HFFc6 (cell line): Measurements from ENCODE around the gene NHEJ1. TPM values are rescaled to one million over a fixed set of nuclear protein-coding genes. Genes with fewer than 3 reads are reported as not detected.

Source experiments
- DNase-seq: peaks from one replicate; pipeline ENCODE4 v3.0.0-alpha.2; 2018
- H3K27ac Mint-ChIP-seq: 2 replicates; pipeline ENCODE4 v1.8.0; 2020; ENCODE audit warnings: mild to moderate bottlenecking, mixed read lengths
- H3K27me3 Mint-ChIP-seq: 2 replicates; pipeline ENCODE4 v1.8.0; 2021; ENCODE audit warnings: mild to moderate bottlenecking, moderate library complexity, mixed read lengths; ENCODE audit not compliant: insufficient read depth
- H3K36me3 Mint-ChIP-seq: 2 replicates; pipeline ENCODE4 v1.8.0; 2021; ENCODE audit warnings: low read depth, mixed read lengths
- H3K4me1 Mint-ChIP-seq: 2 replicates; pipeline ENCODE4 v1.8.0; 2020; ENCODE audit warnings: low read depth, mixed read lengths
- H3K4me3 Mint-ChIP-seq: 2 replicates; pipeline ENCODE4 v1.8.0; 2020; ENCODE audit warnings: mild to moderate bottlenecking, moderate library complexity, mixed read lengths
- H3K9me3 Mint-ChIP-seq: 2 replicates; pipeline ENCODE4 v1.8.0; 2020; ENCODE audit warnings: mild to moderate bottlenecking, mixed read lengths
- total RNA-seq, 6 experiments: library from RNA; stranded (reverse); fragmentation: NEBNext Ultra II Directional; extraction: Animal tissue kit (Norgen Biotek cat#: 25700); gene quantifications; 2 replicates in 1 of 6; 3 replicates in 5 of 6; pipeline ENCODE4 v1.2.3, GENCODE V29; 2021
- TF ChIP-seq, protein P1 (sequence below): fragments of 200-600 bp; sonication (generic); IDR thresholded peaks from 2 replicates; pipeline ENCODE4 v1.5.0; 2021; ENCODE audit warnings: antibody characterized with exemption, mild to moderate bottlenecking

Gene NHEJ1
- total RNA-seq, 6 experiments from 2014 or later = 12.0 to 16.6 (median 14.1) TPM

DNA sequence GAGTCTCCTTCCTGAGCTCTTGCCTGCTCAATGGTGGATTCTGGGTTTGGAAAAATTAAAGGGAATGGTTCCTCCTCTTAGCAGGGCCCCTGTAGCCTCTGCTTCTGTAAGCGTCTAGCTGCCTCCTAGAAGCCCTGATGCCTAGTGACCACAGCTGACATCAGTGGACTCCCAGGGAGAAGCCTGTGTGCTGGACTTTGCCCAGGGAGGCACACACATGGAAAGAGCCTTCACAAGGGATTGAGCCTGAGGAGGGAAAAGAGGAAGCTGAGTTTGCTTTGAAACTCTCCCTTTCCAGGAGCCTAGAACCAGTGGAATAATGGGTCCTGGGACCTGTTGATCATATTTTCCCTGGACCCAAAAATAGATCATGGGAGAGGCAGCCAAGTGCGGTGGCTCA, 117.9 kb downstream of the NHEJ1 start:
- H3K27ac Mint-ChIP-seq = no peak overlapping the region
- H3K4me3 Mint-ChIP-seq = no peak overlapping the region
- H3K4me1 Mint-ChIP-seq = peaks cover 14% of the 10 kb centered on the region
- H3K9me3 Mint-ChIP-seq = no peaks in the 10 kb centered on the region
- TF ChIP-seq, protein P1, sequence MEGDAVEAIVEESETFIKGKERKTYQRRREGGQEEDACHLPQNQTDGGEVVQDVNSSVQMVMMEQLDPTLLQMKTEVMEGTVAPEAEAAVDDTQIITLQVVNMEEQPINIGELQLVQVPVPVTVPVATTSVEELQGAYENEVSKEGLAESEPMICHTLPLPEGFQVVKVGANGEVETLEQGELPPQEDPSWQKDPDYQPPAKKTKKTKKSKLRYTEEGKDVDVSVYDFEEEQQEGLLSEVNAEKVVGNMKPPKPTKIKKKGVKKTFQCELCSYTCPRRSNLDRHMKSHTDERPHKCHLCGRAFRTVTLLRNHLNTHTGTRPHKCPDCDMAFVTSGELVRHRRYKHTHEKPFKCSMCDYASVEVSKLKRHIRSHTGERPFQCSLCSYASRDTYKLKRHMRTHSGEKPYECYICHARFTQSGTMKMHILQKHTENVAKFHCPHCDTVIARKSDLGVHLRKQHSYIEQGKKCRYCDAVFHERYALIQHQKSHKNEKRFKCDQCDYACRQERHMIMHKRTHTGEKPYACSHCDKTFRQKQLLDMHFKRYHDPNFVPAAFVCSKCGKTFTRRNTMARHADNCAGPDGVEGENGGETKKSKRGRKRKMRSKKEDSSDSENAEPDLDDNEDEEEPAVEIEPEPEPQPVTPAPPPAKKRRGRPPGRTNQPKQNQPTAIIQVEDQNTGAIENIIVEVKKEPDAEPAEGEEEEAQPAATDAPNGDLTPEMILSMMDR = no peak
- DNase-seq = no peak
- H3K36me3 Mint-ChIP-seq = no peaks in the 10 kb centered on the region
- peaks cover 42% of the 10 kb centered on the region for H3K27me3 Mint-ChIP-seq

DNA sequence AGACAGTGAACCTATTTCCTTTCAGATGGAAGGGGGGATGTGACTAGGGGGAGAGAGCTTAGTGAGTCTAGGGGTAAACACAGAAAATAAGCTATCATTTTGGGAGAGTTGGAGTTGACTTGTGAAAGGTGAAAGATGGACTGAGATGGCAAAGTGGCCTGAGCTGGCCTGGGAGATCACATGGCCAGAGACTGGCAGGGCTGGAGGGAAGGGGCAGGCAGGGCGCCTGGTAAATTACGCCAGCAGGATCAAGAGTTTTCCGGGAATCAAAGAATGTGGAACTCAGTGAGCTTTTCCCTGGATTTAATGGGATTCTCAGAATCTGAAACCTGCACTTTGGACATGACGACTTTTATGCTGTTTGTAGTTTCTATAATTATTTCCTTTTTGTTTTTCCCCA, 118.5 kb downstream of the NHEJ1 start:
- Mint-ChIP-seq H3K9me3 (no peaks in the 10 kb centered on the region), H3K4me1 (peaks cover 14% of the 10 kb centered on the region), H3K4me3 (no peak overlapping the region), H3K27me3 (peaks cover 45% of the 10 kb centered on the region), H3K27ac (no peak overlapping the region), H3K36me3 (no peaks in the 10 kb centered on the region)
- DNase-seq = no peak
- TF ChIP-seq, protein P1 = no peak

DNA sequence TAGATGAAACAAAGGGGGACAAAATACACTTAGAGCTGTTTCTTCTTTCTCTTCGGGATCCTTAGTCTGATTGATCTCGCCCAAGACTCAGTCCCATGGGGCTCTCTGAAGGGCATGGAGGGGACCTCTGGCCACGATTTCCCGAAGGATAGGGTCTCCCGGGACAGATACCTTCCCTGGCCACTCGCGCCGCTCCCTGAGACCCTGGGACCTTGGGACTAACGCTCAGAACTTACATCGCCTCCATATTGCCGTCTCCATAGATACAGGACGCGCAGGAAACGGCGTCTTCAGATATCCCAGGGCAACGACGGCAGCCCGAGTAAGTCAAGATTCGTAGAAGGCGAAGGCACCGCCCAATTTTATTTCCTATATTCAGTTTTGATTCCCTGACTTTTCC, 119.4 kb downstream of the NHEJ1 start, which contains the start of gene CFAP65:
CFAP65 (minus strand) TSS at position 265 of the 400 bp plus-strand sequence. CDS start 2,468 bp downstream, outside the sequence.
- TF ChIP-seq, protein P1 = no peak
- Mint-ChIP-seq H3K27ac (no peak within 1 kb of the TSS), H3K9me3 (no peaks in the 10 kb centered on the region), H3K27me3 (peaks cover 46% of the 10 kb centered on the region), H3K4me1 (peaks cover 14% of the 10 kb centered on the region), H3K36me3 (no peaks in the 10 kb centered on the region), H3K4me3 (peak within 1 kb of the TSS; percentile 85)
- peak; percentile 18 for DNase-seq

DNA sequence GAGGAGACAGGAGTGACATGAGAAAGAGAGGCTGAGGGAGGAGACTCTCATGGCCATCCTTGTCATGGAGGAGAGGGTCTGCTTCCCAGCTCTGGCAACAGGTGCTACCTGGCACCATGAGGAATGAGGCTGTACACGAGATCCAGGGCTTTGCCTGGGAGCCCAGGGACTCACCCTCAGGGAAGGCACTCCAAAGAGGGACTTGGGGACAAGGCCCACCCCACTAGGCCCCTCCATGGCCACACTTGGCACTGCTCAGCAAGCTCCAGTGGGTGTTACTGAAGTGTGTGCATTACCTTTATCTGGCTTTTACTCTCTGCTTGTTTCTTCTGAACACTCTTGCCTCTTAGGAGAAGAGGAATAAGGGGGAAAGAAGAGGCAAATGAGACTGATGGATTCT, 122.0 kb downstream of the NHEJ1 start:
- H3K27me3 Mint-ChIP-seq = peaks cover 49% of the 10 kb centered on the region
- TF ChIP-seq, protein P1 = no peak
- no peaks in the 10 kb centered on the region for H3K9me3 Mint-ChIP-seq
- peaks cover 14% of the 10 kb centered on the region for H3K4me1 Mint-ChIP-seq
- DNase-seq = no peak
- H3K27ac Mint-ChIP-seq = no peak overlapping the region
- no peaks in the 10 kb centered on the region for H3K36me3 Mint-ChIP-seq
- no peak overlapping the region for H3K4me3 Mint-ChIP-seq

DNA sequence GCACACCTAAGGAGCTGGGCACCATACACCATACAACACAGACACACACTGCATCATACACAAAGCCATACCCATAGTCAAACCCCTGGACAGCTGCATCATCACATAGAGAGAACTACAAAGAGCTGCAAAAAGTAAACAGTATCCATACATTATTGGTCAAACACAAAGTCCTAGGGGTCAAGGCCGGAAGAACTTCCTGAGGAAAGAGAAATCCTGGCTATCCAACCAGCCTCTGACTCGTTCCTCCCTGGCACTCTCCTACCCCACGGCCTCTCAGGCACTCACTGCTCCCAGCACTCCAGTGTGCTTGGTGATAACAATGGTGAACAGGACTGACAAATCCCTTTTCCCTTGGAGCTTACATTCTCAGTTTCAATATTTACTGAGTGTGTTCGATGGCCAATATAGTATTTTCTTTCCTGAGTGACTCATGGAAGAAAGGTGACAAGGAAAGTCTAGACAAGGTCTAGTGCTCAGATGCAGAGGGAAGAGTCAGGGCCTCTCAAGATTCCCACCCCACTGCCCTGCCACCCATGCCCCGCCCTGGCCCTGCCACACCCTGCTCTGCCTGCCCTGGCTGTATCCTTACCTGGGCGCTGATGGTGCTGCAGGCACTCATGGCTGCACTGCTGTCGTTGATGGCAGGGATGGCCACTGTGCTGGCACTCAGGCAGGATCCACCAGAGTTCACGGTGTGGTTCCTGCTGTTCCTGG, 122.7 kb downstream of the NHEJ1 start:
- Mint-ChIP-seq H3K4me3 (no peak overlapping the region), H3K27me3 (peaks cover 44% of the 10 kb centered on the region), H3K36me3 (no peaks in the 10 kb centered on the region), H3K4me1 (peaks cover 14% of the 10 kb centered on the region), H3K27ac (no peak overlapping the region), H3K9me3 (no peaks in the 10 kb centered on the region)
- TF ChIP-seq, protein P1 = no peak
- DNase-seq = no peak
